K562 (cell line): ENCODE results near the gene FOXN3.

ENCODE experiments used
- BDP1 ChIP-seq: IDR thresholded peaks from 3 replicates; pipeline ENCODE4 v1.6.1; 2011; ENCODE audit not compliant: insufficient read length, insufficient read depth
- CTCF ChIP-seq, 3 experiments: IDR thresholded peaks in 2 of 3; conservative IDR thresholded peaks in 1 of 3; 2 replicates each; pipeline ENCODE4 v1.5.1; 2011 to 2012; ENCODE audit warnings: low read length in 3 of 3, mild to moderate bottlenecking in 3 of 3, control low read depth in 2 of 3, improper control_type of control experiment in 1 of 3, inconsistent platforms in 1 of 3, low read depth in 1 of 3, mixed read lengths in 1 of 3, moderate library complexity in 1 of 3; ENCODE audit not compliant: insufficient read depth in 2 of 3
- GABPA ChIP-seq: fragments of 200-800 bp; sonication (Bioruptor generic); conservative IDR thresholded peaks from 2 replicates; pipeline ENCODE4 v1.6.1; 2016; ENCODE audit warnings: low read depth, missing genetic modification characterization, missing compliant biosample characterization
- HNRNPLL ChIP-seq: fragments of 200-400 bp; formaldehyde crosslinking; IDR thresholded peaks from 2 replicates; pipeline ENCODE4 v1.6.1; 2017; ENCODE audit warnings: low read length, low read depth, mild to moderate bottlenecking; ENCODE audit not compliant: poor library complexity, severe bottlenecking
- MYBL2 ChIP-seq, 2 experiments: fragments of 450-650 bp in 1 of 2; sonication (generic) in 1 of 2; formaldehyde crosslinking in 1 of 2; IDR thresholded peaks; 2 replicates each; pipeline versions ENCODE4 v1.6.1 to v1.8.1; 2017 to 2022; ENCODE audit warnings: borderline replicate concordance in 1 of 2, inconsistent platforms in 1 of 2, low read depth in 1 of 2, mild to moderate bottlenecking in 1 of 2, missing genetic modification reagents in 1 of 2, moderate library complexity in 1 of 2
- SREBF1 ChIP-seq: fragments of 150-350 bp; IDR thresholded peaks from 2 replicates; pipeline ENCODE4 v1.6.1; 2014; ENCODE audit warnings: antibody characterized with exemption, low read depth, low read length, borderline replicate concordance
- ZBTB8A ChIP-seq: fragments of 450-650 bp; IDR thresholded peaks from 2 replicates; pipeline ENCODE4 v1.6.1; 2018; ENCODE audit warnings: mild to moderate bottlenecking, moderate library complexity; ENCODE audit not compliant: partially characterized antibody
- ZHX1 ChIP-seq: fragments of 150-350 bp; conservative IDR thresholded peaks from 2 replicates; pipeline ENCODE4 v1.6.1; 2014; ENCODE audit warnings: low read length
- ZNF408 ChIP-seq: fragments of 250-450 bp; sonication (Bioruptor Pico); IDR thresholded peaks from 2 replicates; pipeline ENCODE4 v1.4.0; 2020; ENCODE audit warnings: low read depth, mild to moderate bottlenecking, moderate library complexity
- ZNF766 ChIP-seq: fragments of 200-800 bp; sonication (Bioruptor generic); conservative IDR thresholded peaks from 2 replicates; pipeline ENCODE4 v1.6.1; 2016; ENCODE audit warnings: missing genetic modification characterization, missing compliant biosample characterization
- TF ChIP-seq, protein P1 (sequence below): fragments of 250-450 bp; sonication (Bioruptor Pico); IDR thresholded peaks from 2 replicates; pipeline ENCODE4 v1.5.0; 2021; ENCODE audit warnings: mild to moderate bottlenecking, borderline replicate concordance

- TF ChIP-seq ZNF408 (no peak), BDP1 (no peak), GABPA (no peak), ZBTB8A (no peak), CTCF (IDR thresholded peaks at IDR 0.05 in 2 of 3, conservative IDR thresholded peaks at IDR 0.05 in 1 of 3; ENCODE audit: insufficient read depth in 2 of 3, low read depth in 1 of 3, low read length in 3 of 3) (no peak), SREBF1 (no peak), HNRNPLL (no peak), ZHX1 (no peak), MYBL2 (IDR thresholded peaks at IDR 0.05; ENCODE audit: low read depth) (no peak), MYBL2 (CRISPR knock-in tag; IDR thresholded peaks at IDR 0.05; ENCODE audit: borderline replicate concordance) (no peak), ZNF766 (no peak)
- TF ChIP-seq, protein P1, sequence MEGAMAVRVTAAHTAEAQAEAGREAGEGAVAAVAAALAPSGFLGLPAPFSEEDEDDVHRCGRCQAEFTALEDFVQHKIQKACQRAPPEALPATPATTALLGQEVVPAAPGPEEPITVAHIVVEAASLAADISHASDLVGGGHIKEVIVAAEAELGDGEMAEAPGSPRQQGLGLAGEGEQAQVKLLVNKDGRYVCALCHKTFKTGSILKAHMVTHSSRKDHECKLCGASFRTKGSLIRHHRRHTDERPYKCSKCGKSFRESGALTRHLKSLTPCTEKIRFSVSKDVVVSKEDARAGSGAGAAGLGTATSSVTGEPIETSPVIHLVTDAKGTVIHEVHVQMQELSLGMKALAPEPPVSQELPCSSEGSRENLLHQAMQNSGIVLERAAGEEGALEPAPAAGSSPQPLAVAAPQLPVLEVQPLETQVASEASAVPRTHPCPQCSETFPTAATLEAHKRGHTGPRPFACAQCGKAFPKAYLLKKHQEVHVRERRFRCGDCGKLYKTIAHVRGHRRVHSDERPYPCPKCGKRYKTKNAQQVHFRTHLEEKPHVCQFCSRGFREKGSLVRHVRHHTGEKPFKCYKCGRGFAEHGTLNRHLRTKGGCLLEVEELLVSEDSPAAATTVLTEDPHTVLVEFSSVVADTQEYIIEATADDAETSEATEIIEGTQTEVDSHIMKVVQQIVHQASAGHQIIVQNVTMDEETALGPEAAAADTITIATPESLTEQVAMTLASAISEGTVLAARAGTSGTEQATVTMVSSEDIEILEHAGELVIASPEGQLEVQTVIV (CRISPR knock-in tag), result no peak
Measured at GRCh38 chr14:89372512-89372883, 44.5 kb downstream of the FOXN3 start.
